ENCODE measurements around the gene KIF24.
"Not testable (repeated sequence)": the region's sequence is repeated elsewhere in the genome, so short reads cannot be mapped to it uniquely, and the experiment has no call there.

Gene KIF24

DNA sequence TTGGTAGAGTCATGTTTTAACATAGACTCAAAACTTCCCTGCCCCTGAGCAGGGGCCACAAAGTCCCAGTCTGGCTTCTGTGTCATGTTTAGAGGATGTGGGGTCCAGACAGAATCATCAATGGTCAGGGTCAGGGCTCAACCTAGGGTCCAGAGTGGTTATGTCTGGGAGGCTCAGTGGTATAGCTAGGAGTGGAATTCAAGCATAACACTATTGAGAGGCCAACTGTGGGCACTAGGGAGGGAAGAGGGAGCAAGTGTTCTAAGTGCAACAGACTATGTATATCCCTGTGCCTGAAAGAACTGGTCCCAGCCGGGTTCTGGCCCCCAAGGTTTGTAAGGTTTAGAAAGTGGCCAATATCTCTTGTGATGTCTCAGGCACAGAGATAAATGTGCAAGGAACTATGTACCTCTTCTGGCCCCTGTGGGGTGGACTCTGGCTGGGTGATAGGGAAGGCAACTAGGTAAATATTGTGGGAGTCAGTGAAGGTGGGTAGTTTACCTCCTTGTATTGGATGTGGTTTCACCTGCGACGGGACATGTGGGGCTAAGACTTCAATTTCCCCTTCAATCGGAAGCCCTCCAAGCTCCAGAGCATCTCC, 33.6 kb upstream of the KIF24 start:
- no peak for DNase-seq

DNA sequence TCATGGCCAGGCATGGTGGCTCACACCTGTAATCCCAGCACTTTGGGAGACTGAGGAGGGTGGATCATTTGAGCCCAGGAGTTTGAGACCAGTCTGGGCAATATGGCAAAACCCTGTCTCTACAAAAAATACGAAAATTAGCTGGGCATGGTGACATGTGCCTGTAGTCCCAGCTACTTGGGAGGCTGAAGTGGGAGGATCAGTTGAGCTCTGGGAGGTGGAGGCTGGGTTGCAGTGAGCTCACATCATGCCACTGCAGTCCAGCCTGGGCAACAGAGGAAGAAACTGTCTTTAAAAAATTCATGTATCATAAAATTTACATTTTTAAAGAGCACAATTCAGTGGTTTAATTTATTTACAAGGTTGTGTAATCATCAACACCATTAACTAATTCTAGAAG, 23.9 kb upstream of the KIF24 start:
- DNase-seq, result not testable (repeated sequence)

DNA sequence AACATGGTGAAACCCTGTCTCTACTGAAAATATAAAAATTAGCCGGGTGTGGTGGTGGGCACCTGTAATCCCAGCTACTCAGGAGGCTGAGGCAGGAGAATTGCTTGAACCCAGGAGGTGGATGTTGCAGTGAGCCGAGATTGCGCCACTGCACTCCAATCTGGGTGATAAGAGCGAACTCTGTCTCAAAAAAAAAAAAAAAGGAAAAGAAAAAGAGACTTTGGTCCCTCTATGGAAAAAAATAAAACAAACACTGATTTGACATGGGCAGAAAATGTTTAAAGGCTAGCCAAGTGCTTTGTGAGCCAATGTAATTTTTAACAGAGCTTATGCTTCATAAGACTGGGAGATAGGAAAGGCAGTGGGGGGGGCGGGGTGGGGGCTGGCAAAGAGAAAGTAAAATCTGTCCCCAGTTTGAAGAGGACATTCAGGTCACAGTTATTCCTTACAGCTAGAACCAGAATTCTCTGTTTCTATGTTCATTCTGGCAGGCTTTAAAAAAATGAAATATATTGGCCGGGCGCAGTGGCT, 23.1 kb upstream of the KIF24 start:
- not testable (repeated sequence) for DNase-seq

DNA sequence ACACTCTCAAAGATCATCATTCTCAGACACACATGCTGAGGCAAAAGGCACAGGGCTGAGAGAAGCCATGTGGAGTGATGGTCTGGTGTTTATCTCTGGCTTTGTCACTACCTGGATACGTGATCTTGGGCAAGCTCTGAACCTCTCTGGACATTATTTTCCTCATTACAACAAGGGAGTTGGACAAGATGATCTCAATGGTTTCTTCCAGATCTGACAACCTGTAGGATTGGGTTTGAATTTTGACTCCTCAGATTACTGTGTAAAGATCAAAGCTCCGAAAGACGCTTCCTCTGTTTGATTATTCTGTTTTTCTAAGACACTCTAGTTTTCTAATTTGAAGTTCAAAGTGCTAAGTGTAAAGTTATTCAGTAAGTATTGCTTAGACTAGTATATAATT, 20.3 kb upstream of the KIF24 start:
- DNase-seq, result no peak

DNA sequence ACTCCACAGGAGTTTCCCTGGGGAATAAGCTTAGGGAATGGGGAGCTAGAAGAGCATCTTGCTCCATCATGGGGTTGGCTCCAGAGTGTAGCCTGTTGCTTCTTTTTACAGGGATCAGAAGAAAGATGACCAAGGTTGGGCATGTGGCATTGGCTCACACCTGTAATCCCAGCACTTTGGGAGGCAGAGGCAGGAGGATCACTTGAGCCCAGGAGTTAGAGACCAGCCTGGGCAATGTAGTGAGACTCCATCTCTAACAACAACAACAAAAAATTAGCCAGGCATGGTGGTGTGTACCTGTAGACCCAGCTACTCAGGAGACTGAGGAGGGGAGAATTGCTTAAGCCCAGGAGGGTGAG, 18.7 kb upstream of the KIF24 start:
- no peak for DNase-seq

DNA sequence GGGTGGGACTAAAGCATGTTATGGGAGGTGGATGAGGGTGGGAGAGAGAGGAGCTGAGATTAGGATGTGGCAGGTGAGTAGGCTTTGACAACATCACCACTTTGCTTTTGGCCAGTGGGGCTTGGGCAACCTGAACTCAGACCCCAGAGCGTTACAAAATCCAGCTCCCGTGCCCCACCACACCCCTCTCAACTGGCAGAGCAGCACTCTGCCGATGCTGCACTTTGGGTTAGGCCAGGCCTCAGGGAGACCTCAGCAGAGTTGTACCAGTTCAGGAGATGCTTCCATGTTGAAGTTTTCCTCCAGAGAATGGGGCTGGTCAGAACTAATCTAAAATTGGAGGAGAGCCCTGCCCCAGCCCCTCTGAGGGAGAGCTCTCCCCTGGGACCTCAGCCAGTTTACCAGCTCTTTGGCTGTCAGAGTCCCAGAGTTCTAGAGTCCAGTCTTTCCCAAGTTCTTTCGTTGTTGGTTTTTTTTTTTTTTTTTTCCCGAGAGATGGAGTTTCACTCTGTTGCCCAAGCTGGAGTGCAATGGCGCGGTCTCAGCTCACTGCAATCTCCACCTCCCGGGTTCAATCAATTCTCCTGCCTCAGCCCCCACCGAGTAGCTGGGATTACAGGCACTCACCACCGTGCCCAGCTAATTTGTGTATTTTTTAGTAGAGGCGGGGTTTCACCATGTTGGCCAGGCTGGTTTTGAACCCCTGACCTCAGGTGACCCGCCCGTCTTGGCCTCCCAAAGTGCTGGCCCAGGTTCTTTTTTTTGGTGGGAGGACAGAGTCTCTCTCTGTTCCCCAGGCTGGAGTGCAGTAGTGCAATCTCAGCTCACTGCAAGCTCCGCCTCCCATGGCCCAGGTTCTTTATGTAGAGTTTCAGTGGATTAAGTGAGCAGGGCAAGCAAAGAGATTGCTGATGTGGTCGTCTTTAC, 18.1 kb upstream of the KIF24 start:
- DNase-seq, result no peak

DNA sequence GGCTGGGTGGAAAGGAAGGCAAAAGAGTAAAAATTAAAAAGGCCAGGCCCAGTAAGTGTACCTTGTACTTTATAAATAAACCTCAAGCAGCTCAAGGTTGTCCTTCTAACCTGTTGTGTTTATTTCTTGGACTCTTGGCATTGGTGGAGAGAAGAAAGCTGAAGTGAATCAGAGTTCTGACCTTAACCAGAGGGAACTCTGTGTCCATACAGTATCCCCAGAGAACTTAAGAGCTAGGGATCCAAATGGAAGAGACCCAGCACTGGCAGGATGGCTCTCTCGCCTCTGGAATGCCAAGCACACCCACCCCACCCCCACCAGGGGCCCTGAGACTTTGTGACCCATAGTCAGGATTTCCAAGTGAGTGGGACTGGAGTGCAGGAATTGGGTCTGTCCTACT, 14.5 kb upstream of the KIF24 start:
- DNase-seq, result no peak

DNA sequence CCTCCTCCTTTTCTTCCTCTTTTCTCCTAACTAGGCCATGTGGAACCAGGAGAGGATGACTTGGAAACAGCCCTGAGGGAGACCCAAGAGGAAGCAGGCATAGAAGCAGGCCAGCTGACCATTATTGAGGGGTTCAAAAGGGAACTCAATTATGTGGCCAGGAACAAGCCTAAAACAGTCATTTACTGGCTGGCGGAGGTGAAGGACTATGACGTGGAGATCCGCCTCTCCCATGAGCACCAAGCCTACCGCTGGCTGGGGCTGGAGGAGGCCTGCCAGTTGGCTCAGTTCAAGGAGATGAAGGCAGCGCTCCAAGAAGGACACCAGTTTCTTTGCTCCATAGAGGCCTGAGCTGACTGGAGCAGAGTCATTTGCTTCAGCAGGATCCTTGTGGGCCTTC, 14.0 kb upstream of the KIF24 start:
- no peak for DNase-seq

DNA sequence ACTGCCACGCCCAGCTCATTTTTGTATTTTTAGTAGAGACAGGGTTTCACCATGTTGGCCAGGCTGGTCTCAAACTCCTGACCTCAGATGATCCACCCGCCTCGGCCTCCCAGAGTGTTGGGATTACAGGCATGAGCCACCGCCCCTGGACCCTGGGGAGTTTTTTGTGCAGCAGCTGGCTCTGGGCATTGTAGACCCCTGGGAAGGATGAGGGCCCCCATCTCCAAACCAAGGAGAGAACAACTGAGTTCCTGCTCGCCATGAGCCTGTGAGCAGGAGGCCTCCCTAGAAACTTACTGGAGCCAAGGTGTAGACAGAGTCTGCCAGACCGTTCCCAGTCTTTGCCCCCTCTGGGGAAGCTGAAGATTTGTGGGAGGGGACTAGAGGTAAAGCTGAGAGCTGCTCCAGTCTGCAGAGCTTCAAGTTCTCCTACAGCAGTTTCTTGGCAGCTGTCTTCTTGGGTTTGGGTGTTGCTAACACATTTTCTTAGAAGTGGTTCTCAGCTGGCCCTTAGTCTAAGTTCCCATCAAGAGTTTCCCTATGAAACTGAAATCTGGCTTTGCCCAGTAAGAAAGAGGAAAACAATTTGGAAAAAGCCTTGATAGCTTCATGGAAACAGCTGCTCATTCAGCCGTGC, 12.7 kb upstream of the KIF24 start:
- DNase-seq, result no peak

DNA sequence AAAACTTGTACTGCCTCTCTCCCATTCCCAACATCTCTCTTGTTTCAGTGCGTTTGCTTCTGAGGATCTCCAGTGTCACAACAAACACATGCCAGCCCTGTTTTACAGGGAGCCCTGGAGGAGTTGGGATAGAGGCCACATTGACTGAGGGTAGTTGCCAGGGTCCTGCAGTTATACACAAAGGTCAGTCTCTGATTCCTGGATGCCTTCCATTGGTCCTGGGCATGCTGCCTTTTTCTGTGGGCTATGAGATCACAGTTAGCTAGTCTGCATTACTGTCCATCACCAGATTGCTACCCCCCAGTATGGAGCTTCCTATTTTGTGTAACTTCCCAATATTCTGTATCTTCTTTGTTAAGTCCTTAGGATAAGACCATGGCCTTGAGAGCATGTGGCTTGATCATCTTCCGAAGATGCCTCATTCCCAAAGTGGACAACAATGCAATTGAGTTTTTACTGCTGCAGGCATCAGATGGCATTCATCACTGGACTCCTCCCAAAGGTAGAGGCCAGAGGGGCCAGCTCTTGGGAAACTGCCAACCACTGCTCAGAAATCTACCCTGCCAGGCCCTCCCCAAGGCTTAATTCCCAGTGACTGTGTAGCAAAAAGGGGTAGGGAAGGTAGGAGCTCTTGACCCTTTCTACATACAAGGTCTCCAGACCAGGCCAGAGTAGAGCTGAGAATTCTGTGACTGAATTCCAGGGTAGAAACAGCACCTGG, 9.8 kb upstream of the KIF24 start:
- no peak for DNase-seq

DNA sequence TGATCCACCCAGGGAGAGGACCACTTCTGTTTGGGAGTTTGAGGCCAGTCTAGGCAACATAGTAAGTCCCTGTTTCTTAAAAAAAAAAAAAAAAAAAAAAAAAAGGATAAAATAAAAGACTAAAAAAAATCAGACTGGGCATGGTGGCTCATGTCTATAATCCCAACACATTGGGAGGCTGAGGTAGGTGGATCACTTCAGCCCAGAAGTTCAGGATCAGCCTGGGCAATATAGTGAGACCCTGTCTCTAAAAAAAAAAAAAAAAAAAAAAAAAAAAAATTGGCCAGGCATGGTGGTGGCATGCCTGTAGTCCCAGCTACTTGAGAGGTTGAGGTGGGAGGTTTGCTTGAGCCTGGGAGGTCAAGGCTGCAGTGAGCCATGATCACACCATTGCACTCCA, 9.0 kb upstream of the KIF24 start:
- DNase-seq, result not testable (repeated sequence)

DNA sequence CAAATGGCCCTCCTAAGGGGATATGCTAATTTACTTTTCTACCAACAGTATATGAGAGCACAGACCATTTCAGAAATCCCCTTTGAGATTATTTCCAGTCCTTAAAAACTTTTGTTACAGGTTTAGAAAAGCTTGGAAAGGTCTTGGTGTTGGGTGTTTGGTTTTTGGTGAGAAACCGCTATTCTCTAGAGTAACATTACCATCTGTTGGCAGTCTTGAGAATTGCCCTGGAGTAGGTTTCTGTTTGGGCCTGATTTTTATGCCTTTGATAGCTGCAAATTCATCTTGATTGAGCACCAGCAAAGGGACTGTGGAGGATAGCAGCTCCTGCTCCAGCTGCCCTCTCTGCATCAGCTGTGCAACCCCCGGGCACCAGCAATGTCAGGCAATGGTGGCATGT, 8.3 kb upstream of the KIF24 start:
- DNase-seq, result peak; percentile 9

DNA sequence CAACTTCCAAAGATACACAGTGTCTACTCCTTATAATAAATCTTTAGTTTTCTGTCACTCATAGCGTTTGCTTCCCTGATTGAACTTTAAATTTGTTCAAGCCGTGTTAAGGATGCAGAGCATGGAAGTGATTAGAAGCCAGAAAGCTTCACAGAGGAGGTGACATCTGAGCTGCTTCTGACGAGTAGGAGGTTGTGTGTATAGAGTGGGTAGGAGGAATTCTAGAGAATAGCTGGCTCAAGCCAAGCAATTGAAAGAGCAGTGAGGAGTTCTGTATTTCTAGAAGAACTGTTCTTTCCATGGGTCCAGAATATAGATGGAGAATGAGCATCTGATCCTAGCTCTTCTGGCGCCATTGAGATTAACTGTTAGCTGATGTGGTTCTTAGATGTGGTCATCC, 6.3 kb upstream of the KIF24 start:
- DNase-seq, result no peak

DNA sequence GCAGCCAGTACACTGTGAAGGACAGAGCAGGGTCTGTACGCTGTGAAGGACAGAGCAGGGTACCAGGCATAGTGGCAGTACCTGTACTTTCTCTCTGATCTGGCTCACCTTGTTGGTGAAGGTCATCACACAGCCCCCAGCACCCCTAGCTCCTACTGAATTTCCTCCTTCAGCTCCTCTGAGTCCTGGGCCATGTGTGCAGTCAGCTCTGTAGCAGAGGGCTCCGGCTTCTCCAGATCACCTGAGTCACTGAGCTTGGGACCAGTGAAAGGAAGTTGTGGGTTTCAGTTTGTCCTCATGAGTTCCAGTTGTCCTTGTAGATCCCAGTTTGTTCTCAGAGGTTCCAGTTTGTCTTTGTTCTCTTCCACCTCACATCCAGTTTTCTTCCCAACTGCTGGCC, 5.8 kb upstream of the KIF24 start:
- DNase-seq, result no peak

DNA sequence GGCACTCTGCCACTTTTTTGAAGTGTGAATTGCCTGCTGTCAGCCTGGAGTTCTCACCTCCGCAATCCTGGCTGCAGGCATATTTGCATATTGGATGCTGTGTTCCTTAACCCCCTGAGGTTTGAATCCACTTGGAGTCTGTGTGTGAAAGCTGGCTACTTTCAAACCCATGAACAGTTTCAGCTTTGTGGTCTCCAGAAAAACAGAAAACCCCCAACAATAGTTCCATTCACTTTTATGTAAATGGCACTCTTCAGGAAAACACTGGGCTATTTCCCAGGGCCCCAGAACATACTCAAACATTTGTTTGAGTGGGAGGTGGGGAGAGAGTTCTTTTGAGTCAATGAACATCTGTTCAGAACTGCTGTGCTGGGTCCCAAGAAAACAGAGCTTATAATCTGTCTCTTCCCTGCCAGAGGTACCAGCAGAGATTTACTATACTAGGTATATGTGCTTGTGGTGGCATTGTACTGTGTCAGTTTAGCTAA, 5.3 kb upstream of the KIF24 start:
- DNase-seq, result no peak

DNA sequence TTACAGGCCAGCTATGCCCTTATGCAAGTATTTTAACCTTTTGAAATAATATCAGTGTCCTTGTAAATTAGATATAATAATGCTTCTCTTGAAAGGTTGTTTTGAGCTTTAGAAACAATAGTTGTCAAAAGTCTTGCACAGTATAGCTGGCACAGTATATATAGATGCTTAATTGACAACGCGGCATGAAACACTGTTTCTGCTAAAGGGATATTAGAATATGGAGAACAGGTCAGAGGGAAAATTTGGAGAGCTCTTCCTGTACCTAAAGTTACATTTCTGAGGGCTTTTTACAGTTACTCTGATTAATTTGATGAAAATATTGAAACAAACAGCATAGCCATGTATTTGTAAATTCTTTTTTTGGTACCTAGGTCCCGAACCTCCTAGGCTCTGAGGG, 4.8 kb upstream of the KIF24 start:
- DNase-seq, result no peak

DNA sequence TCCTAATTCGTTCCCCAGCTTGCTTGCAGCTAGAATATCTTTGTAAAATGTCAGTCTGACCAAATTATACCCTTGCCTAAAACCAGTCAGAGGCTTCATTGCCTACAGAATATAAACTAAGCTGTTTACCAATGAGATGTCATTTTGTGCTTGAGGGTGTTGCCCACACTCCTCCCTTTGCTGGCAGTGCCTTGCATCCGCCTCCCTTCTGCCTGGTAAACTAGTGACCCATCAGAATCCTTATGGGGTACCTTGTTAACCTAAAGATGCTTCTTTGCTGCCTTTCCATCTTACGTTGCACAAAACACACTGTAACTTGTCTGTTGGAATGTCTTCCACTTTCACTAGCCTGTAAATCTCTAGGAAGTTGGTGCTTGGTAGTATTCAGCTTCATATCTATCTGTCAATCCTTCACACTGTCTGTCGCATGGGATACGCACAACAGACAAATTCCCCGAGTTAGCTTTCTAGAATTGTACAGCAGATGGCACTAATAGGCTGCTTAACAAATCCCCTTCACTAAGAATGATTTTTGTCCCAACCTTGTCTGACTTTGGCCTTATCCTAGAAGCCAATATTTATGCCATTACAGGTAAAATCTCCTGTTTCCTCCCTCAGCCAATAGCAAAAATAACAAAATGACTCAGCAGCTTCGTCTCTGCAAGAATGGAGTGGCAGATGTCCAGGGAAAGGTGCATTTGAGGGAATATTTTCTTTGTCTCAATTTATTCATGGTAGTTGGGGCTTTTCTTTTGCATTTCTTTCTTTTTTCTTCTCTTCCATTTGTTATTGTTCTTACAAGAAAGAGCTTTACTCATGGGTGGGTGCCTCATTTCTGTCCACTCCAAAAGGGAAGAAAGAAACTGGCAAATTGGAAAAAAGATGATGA, 3.3 kb upstream of the KIF24 start:
- DNase-seq, result peak; percentile 48

DNA sequence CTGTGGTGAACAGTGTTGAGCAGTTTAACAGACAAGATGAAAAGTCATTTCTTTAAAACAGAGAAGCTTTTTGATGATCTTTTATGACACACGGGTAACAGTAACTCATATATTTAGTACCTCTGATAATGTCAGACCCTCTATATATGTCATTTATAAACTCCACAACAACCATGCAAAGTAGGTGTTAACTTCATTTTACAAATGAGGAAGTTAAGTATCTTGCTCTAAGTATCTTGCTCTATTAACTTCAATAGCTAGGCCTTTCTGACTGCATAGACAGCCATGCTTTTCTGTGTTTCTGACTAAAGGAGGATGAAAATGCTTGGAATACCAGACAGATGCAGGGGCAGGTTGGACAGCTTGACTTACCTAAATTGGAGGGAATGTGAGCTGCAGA, 2.1 kb upstream of the KIF24 start:
- no peak for DNase-seq

DNA sequence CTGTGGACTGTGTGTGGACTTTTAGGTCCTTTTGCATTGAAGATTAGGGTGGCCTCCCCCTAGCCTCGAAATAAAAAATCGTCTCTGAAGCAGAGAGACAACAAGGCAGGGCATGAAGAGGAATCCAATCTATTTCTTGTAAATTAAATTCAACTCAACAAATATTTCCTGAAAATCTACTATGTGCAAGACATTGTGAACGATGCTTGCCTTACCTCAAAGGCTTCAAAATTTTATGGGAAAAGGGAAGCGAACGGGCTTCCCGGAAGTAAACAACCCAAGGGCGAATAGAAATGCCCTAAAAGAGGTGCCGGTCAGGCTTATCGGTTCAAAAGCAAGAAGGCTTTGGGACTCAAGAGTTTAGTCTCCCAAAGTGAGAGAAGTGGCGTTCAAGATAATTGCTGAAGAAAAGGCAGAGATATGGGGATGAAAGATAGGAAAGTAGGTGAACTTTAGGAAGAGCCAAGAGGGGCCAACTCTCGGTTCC, 525 bp downstream of the KIF24 start:
- no peak for DNase-seq

DNA sequence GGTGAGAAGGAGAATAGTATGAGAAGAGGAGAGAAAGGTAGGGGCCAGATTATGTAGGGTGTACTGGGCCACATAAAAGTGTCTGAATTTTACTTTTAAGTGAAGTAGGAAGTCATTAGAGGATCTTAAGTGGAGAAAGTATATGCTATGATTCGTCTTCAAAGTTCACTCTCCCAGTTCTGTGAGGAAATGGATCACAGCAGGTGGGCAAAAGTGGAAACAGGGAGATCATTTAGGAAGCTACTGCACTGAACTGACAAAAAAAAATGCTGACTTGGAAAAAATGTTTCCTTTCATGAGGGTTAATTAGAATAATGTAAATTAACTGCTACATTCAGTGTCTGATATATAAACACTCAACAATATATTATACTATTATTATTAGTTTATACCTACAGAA, 2.4 kb downstream of the KIF24 start:
- no peak for DNase-seq

DNA sequence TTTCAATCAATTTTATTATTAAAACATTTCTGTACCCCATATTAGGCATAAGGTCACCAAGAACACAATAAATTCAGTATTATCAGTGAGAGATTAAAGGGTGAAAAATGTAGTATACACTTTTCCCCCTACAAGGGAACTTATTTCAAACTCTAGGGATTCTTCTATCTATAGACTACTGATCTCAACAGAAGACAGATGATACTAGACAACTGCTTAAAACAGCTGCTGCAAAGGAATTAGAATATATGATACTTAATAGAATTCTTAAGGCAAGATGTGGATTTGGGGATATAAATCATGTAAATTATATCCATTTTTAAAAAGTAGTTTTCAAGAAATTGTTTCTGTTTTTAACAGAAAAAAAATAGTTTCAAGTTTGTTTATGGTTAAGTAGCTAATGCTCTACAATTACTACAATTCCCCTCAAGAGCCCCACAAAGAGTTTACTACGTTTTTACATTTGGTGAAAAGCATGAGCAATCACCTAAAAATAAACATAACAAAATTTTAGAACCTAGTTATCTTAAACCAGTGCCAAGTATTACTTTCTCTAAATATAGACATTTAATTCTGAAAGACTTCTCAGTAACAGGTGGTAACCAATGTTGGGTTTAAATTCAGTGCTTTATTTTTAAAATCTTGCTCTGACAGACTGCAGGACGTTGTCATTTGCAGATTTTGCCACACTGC, 6.0 kb downstream of the KIF24 start:
- DNase-seq, result no peak

Data from CD4-positive, alpha-beta T cell treated with Interleukin-17A for 1 hour (primary cell).